Thymus (tissue), 11 donors: Measurements from ENCODE around the gene RETREG1. TPM values are rescaled to one million over a fixed set of nuclear protein-coding genes. Genes with fewer than 3 reads are reported as not detected.

Experiments used
- DNase-seq, 9 donors: peaks; one replicate each; pipeline ENCODE4 v3.0.0-alpha.2; 2013; ENCODE audit warnings: low spot score in 9 of 9, low read depth in 6 of 9, missing footprints in 1 of 9
- H3K27ac ChIP-seq, 2 donors: one replicate each; pipeline ENCODE4 v1.5.1; 2013; ENCODE audit warnings: control low read depth in 1 of 2, low read depth in 1 of 2, low read length in 1 of 2, mild to moderate bottlenecking in 1 of 2, moderate library complexity in 1 of 2
- H3K27me3 ChIP-seq, 2 donors: one replicate each; pipeline ENCODE4 v1.5.1; 2013; ENCODE audit warnings: low read length in 1 of 2; ENCODE audit not compliant: control insufficient read depth in 2 of 2, insufficient read depth in 1 of 2
- H3K36me3 ChIP-seq, 2 donors: one replicate each; pipeline ENCODE4 v1.5.1; 2013; ENCODE audit warnings: low read length in 1 of 2, mild to moderate bottlenecking in 1 of 2, moderate library complexity in 1 of 2; ENCODE audit not compliant: control insufficient read depth in 2 of 2, insufficient read depth in 2 of 2
- H3K4me1 ChIP-seq, 2 donors: one replicate each; pipeline ENCODE4 v1.5.1; 2013; ENCODE audit warnings: low read length in 2 of 2; ENCODE audit not compliant: control insufficient read depth in 2 of 2, insufficient read depth in 2 of 2
- H3K4me3 ChIP-seq, 2 donors: one replicate each; pipeline ENCODE4 v1.5.1; 2013; ENCODE audit warnings: low read length in 2 of 2, control low read depth in 1 of 2, mild to moderate bottlenecking in 1 of 2
- H3K9me3 ChIP-seq, 2 donors: one replicate each; pipeline ENCODE4 v1.5.1; 2013; ENCODE audit warnings: low read length in 1 of 2, mild to moderate bottlenecking in 1 of 2; ENCODE audit not compliant: control insufficient read depth in 2 of 2, insufficient read depth in 1 of 2
- WGBS: extraction: QIAGEN DNeasy Blood & Tissue Kit; methylation state at CpG from one replicate; pipeline ENCODE4 v1.1.7; 2013; 5-methylcytosine and 5-hydroxymethylcytosine counted together
- polyA plus RNA-seq: library from polyadenylated mRNA; stranded (reverse); fragments of 200-250 nt; gene quantifications from one replicate; pipeline ENCODE4 v1.2.3, GENCODE V29; 2013
- total RNA-seq: library from RNA; stranded (reverse); fragments of 120-200 nt; gene quantifications from one replicate; pipeline ENCODE4 v1.2.4, GENCODE V29; 2013
- donor health status: healthy.

The RETREG1 gene
- total and polyA plus RNA-seq, 2 donors = 34.1 to 37.7 TPM

- Histone ChIP-seq H3K27me3 (no peaks in the 10 kb centered on the region), H3K4me3 (no peak overlapping the region), H3K9me3 (no peaks in the 10 kb centered on the region), H3K27ac (no peak overlapping the region), H3K4me1 (no peaks in the 10 kb centered on the region), H3K36me3 (peaks cover 0 to 6% of the 10 kb centered on the region in 2 donors)
- no peak for DNase-seq
- WGBS = 98% methylated on average over 16 of the region's 16 CpGs
These were observed 47.8 kb downstream of the RETREG1 start for GRCh38 chr5:16568875-16569580.

DNA sequence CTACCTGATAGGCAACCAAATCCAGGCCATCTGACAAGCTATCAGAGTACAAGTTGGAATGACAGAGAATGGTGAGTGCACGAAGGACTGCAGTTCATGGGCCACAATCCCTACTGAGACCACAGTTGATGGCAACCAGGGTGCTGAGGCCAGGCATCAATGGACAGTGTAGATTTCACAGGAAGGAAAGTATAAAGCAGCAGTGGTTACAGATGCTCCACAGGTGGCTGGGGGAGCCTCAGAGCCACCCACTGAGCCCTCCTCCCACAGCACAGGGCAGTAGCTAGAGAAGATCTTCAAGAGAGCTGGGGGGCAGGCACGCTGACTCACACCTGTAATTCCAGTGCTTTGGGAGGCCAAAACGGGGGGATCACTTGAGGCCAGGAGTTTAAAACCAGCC lies 49.4 kb downstream of the RETREG1 start:
- peaks cover 0 to 7% of the 10 kb centered on the region in 2 donors for H3K36me3 ChIP-seq
- DNase-seq = no peak
- no peaks in the 10 kb centered on the region for H3K9me3 ChIP-seq
- H3K27ac ChIP-seq = no peak overlapping the region
- WGBS = 89% methylated on average over 3 of the region's 3 CpGs
- no peaks in the 10 kb centered on the region for H3K27me3 ChIP-seq
- no peaks in the 10 kb centered on the region for H3K4me1 ChIP-seq
- H3K4me3 ChIP-seq = no peak overlapping the region

GRCh38 chr5:16565118-16565517 lies 51.7 kb downstream of the RETREG1 start:
- no peaks in the 10 kb centered on the region for H3K9me3 ChIP-seq
- no peaks in the 10 kb centered on the region for H3K4me1 ChIP-seq
- DNase-seq = no peak
- no peak overlapping the region for H3K4me3 ChIP-seq
- H3K27ac ChIP-seq = no peak overlapping the region
- H3K36me3 ChIP-seq = peaks cover 0 to 4% of the 10 kb centered on the region in 2 donors
- WGBS = 95% methylated on average over 1 of the region's 1 CpG
- no peaks in the 10 kb centered on the region for H3K27me3 ChIP-seq

DNA sequence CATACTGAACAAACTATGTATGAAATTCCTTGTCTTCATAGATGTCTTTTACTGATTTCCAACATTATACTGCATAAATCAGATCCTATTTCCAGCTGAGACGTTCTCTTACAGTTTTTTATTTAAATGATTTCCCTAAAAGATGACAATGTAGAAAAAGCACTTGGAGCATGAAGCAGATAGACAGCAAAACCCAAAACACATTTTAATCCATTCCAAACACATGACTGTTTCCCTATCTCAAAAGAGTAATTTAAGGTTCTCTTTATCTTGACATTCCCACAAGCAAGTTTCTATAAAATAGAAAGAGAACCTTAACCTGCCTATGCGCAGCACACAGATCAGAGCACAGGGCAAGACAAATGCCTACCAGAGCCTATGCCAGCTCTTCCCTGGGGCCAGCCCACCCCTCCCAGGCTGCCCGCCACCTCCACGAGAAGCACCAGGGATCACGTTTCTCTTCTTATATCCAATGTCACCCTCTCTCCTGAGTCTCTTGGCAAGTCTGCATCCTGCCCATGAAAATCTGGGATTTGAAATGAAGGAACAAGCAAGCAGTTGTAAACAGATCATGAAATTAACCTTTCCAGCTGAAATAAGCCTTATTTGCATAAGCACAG lies 52.4 kb downstream of the RETREG1 start:
- no peaks in the 10 kb centered on the region for H3K9me3 ChIP-seq
- no peak for DNase-seq
- H3K27me3 ChIP-seq = no peaks in the 10 kb centered on the region
- WGBS = 97% methylated on average over 5 of the region's 5 CpGs
- no peak overlapping the region for H3K4me3 ChIP-seq
- no peaks in the 10 kb centered on the region for H3K4me1 ChIP-seq
- H3K36me3 ChIP-seq = peaks cover 0 to 4% of the 10 kb centered on the region in 2 donors
- no peak overlapping the region for H3K27ac ChIP-seq

DNA sequence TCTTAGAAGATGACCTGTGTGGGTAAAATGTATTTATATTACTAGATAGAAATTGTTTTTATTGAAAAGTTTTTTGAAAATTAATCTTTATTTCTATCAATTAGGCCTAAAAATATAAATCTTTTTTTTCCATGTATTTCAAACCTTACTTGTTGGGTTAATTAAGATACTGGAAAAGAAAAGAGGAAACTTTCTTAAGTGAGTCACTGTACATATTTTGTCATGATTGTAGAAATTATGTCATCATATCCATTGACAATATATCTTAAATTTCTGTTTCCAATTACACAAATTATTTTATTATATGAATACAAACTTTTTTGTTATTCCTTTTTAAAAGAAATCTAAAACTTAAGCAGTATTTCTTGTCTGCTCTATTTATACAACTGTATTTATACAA lies 53.1 kb downstream of the RETREG1 start:
- peaks cover 0 to 4% of the 10 kb centered on the region in 2 donors for H3K36me3 ChIP-seq
- no peaks in the 10 kb centered on the region for H3K27me3 ChIP-seq
- no peak overlapping the region for H3K4me3 ChIP-seq
- H3K27ac ChIP-seq = no peak overlapping the region
- no peak for DNase-seq
- no peaks in the 10 kb centered on the region for H3K9me3 ChIP-seq
- H3K4me1 ChIP-seq = no peaks in the 10 kb centered on the region

DNA sequence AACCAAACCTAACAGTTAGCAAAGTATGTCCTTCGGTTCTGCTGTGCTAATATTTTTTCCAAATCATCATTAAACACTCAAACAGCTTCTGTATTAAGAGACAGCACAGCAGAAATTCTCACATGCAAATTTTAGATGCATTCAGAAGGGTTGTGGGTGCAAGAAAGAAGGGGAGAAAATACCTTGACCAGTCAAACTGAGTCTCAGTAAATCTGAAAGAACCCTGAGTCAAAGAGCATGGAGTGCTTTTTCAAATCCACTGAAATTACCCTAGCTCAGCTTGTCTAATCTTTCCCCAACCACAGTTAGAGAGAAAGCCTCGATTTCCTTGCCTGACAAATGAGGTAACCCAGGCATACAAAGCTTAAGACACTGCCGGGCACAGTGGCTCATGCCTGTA lies 55.1 kb downstream of the RETREG1 start:
- Histone ChIP-seq H3K36me3 (peaks cover 0 to 4% of the 10 kb centered on the region in 2 donors), H3K27ac (no peak overlapping the region), H3K27me3 (no peaks in the 10 kb centered on the region), H3K4me1 (no peaks in the 10 kb centered on the region), H3K4me3 (no peak overlapping the region), H3K9me3 (no peaks in the 10 kb centered on the region)
- WGBS = 94% methylated on average over 3 of the region's 3 CpGs
- DNase-seq = no peak

DNA sequence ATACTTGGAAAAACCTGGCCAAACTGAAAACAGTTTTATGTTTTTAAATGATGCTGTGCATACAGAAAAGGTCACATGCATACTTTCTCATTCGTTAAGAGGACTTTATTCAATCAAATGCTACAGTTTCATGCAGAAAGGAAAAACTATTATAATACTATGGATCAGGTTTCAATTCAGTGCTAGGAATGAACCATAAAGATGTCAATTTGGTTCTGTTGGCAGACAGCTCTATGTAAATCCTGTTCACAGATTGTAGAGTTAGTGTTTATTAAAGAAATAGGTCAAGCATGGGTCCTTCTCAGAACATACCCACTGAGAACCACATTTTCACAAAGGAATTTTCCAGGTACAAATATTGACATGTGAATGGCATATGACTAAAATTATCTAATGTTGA lies 57.1 kb downstream of the RETREG1 start:
- no peak overlapping the region for H3K27ac ChIP-seq
- no peaks in the 10 kb centered on the region for H3K9me3 ChIP-seq
- 94% methylated on average over 1 of the region's 1 CpG for WGBS
- no peak overlapping the region for H3K4me3 ChIP-seq
- no peak for DNase-seq
- peaks cover 0 to 4% of the 10 kb centered on the region in 2 donors for H3K36me3 ChIP-seq
- no peaks in the 10 kb centered on the region for H3K4me1 ChIP-seq
- no peaks in the 10 kb centered on the region for H3K27me3 ChIP-seq

- Histone ChIP-seq H3K36me3 (peaks cover 0 to 4% of the 10 kb centered on the region in 2 donors), H3K9me3 (no peaks in the 10 kb centered on the region), H3K27me3 (no peaks in the 10 kb centered on the region), H3K4me1 (no peaks in the 10 kb centered on the region), H3K4me3 (no peak overlapping the region), H3K27ac (no peak overlapping the region)
- no peak for DNase-seq
- 99% methylated on average over 5 of the region's 5 CpGs for WGBS
These were observed 57.7 kb downstream of the RETREG1 start for GRCh38 chr5:16558984-16559629.

- no peaks in the 10 kb centered on the region for H3K27me3 ChIP-seq
- peaks cover 0 to 4% of the 10 kb centered on the region in 2 donors for H3K36me3 ChIP-seq
- H3K27ac ChIP-seq = no peak overlapping the region
- no peak overlapping the region for H3K4me3 ChIP-seq
- no peaks in the 10 kb centered on the region for H3K4me1 ChIP-seq
- no peaks in the 10 kb centered on the region for H3K9me3 ChIP-seq
- no peak for DNase-seq
- 98% methylated on average over 4 of the region's 4 CpGs for WGBS
These were observed 59.3 kb downstream of the RETREG1 start for GRCh38 chr5:16557477-16557876.
